ENCODE data around the gene PPFIA3.
"Not testable (repeated sequence)": the region's sequence is repeated elsewhere in the genome, so short reads cannot be mapped to it uniquely, and the experiment has no call there.

PPFIA3 gene

GRCh38 chr19:49117677-49118564 lies 1.4 kb upstream of the PPFIA3 start:
- no peak for TF ChIP-seq CTCF (conservative IDR thresholded peaks at IDR 0.05; ENCODE audit: control insufficient read depth, insufficient read depth, low read depth, low read length)
- DNase-seq (ENCODE audit: low read depth): no peak
- H3K4me3 ChIP-seq (ENCODE audit: control insufficient read depth, low read depth, low read length): peak overlapping the region; percentile 63

DNA sequence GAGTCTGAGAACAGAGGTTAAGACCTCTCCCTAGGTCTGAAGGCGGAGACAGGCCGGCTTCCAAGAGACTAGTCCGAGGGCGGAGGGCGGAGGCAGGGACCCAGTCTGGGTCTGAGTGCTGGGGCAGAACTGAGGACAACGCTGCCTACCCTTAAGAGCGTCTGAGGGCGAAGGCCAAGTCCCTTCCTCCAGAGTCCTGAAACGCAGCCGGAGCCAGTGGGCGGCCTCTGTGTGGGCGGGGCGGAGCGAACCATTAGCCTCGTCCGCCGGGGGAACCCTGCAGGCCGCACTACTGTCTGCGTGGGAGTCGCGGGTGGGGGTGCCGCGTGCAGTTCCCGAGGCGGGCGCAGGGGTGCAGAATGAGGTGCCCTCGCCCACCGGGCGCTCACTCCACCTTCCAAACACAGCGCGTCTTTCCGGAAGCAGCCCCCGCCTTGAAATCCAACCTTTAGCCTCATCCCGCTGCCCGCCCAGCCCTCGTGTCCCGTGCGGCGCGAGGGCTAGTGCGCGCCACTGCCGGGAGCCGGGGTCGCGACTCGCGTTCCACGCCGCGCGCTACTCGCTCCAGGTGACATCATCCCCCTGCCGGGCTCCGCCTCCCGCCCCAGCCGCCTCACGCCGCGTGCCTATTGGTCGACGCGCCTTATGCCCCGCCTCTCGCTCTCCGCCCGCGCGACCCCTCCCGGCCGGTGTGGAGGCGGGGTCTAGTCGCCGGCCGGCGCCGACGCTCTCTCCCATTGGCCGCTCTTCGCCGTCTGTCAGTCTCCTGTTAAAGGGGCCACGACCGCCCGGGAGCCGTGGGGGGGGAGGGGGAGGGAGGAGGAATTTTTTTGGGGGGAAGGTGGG lies 556 bp upstream of the PPFIA3 start, which contains the start of gene C19orf73:
C19orf73 (minus strand) TSS at position 579 of the 846 bp plus-strand sequence; CDS start at position 458, 121 bp downstream.
- peak; percentile 87 for DNase-seq (ENCODE audit: low read depth)
- H3K4me3 ChIP-seq (ENCODE audit: control insufficient read depth, low read depth, low read length): peak within 1 kb of the TSS; percentile 63
- no peak for TF ChIP-seq CTCF (conservative IDR thresholded peaks at IDR 0.05; ENCODE audit: control insufficient read depth, insufficient read depth, low read depth, low read length)

- no peak overlapping the region for H3K4me3 ChIP-seq (ENCODE audit: control insufficient read depth, low read depth, low read length)
- DNase-seq (ENCODE audit: low read depth): no peak
- TF ChIP-seq CTCF (conservative IDR thresholded peaks at IDR 0.05; ENCODE audit: control insufficient read depth, insufficient read depth, low read depth, low read length): no peak
Measured at GRCh38 chr19:49120325-49120683, 960 bp downstream of the PPFIA3 start.

DNA sequence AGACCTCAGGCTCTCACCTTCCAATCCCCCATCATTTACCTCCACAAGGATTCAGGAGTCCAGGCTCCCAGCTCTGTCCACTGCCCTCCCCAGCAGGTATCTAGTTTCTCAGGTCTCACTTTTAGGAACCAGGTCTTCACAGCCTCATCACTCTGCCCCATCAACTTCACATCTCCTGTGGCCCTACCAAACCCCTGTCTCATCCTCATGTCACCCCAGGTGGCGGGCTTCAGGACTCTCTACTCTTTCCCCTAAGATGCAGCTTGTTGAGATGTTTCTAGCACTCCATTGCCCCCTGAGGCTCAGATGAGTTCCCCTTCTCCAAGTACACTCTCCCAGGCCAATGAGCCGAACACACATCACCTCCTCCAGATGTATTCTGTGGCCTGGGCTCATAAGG lies 1.5 kb downstream of the PPFIA3 start:
- TF ChIP-seq CTCF (conservative IDR thresholded peaks at IDR 0.05; ENCODE audit: control insufficient read depth, insufficient read depth, low read depth, low read length): no peak
- H3K4me3 ChIP-seq (ENCODE audit: control insufficient read depth, low read depth, low read length): no peak overlapping the region
- DNase-seq (ENCODE audit: low read depth): no peak

DNA sequence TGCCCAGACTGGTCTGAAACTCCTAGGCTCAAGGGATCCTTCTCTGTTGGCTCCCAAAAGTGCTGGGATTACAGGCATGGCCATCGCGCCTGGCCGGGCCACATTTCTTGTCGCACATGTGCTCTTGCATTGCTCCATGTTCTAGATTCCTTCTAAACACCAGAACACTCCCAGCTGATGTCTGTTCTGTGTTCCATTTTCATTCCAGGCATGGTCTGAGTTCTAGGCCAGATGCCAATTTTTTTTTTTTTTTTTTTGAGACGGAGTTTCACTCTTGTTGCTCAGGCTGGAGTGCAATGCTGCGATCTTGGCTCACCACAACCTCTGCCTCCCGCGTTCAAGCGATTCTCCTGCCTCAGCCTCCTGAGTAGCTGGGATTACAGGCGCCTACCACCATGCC lies 2.5 kb downstream of the PPFIA3 start:
- not testable (repeated sequence) for H3K4me3 ChIP-seq (ENCODE audit: control insufficient read depth, low read depth, low read length)
- DNase-seq (ENCODE audit: low read depth): peak; percentile 33

GRCh38 chr19:49123285-49123684 lies 3.9 kb downstream of the PPFIA3 start:
- not testable (repeated sequence) for H3K4me3 ChIP-seq (ENCODE audit: control insufficient read depth, low read depth, low read length); DNase-seq (ENCODE audit: low read depth)

GRCh38 chr19:49125025-49125731 lies 5.8 kb downstream of the PPFIA3 start:
- TF ChIP-seq CTCF (conservative IDR thresholded peaks at IDR 0.05; ENCODE audit: control insufficient read depth, insufficient read depth, low read depth, low read length): no peak
- H3K4me3 ChIP-seq (ENCODE audit: control insufficient read depth, low read depth, low read length): no peak overlapping the region
- DNase-seq (ENCODE audit: low read depth): no peak

Data from fibroblast of mammary gland (primary cell).